ENCODE measurements around the gene CRB2.
A peak's percentile ranks its signal among the peaks of the same experiment; 100 is the strongest.
"Not testable (repeated sequence)": the region's sequence is repeated elsewhere in the genome, so short reads cannot be mapped to it uniquely, and the experiment has no call there.

The CRB2 gene

DNA sequence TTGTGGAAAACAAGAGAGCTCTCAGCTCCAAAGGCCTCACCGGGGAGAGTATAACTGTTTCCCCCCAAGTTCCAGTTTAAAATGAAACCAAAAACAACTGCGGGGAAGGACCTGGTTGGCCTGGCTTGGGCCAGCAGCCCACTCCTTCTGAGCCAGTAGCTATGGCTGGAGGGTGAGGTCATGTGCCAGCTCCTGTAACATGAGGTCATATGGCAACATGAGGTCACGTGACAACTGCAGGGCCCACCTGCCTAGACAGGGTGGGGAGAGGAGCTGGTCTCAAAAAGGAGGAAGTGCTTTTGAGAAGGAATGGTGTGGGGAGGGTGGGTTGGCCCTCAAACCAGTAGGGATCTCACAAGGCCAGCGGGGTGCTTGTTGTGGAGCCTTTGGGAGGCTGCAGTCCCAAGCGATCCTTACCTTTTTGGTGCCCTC, 29.3 kb upstream of the CRB2 start:
- in situ Hi-C loops (cut with HindIII; ENCODE audit: low sequenced_read_pairs) = no loop called here
- TF ChIP-seq, protein P1, sequence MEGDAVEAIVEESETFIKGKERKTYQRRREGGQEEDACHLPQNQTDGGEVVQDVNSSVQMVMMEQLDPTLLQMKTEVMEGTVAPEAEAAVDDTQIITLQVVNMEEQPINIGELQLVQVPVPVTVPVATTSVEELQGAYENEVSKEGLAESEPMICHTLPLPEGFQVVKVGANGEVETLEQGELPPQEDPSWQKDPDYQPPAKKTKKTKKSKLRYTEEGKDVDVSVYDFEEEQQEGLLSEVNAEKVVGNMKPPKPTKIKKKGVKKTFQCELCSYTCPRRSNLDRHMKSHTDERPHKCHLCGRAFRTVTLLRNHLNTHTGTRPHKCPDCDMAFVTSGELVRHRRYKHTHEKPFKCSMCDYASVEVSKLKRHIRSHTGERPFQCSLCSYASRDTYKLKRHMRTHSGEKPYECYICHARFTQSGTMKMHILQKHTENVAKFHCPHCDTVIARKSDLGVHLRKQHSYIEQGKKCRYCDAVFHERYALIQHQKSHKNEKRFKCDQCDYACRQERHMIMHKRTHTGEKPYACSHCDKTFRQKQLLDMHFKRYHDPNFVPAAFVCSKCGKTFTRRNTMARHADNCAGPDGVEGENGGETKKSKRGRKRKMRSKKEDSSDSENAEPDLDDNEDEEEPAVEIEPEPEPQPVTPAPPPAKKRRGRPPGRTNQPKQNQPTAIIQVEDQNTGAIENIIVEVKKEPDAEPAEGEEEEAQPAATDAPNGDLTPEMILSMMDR (IDR thresholded peaks at IDR 0.05; ENCODE audit: low read depth, low read length, missing control alignments) = no peak
- no peak for DNase-seq (ENCODE audit: low read depth)
- no peak overlapping the region for H3K4me3 ChIP-seq (ENCODE audit: low read depth, low read length)

DNA sequence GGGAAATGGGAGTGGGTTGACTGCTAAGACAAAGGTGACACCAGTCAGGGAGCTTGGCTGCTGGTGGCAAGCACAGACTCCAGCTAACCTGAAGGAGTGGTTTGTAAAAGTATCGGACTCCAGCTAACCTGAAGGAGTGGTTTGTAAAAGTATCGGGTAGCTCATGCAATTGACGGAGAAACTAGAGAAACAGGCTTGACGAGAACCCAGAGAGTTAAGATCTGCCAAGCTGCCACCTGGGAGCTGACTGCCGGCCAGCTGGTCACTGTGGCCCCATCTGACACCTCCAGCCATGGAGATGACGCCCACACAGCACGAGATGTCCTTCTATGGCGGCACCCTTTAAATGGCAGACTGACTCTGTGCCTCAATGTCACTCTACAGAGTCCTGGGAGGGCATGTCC, 28.3 kb upstream of the CRB2 start:
- TF ChIP-seq, protein P1 (IDR thresholded peaks at IDR 0.05; ENCODE audit: low read depth, low read length, missing control alignments) = no peak
- DNase-seq (ENCODE audit: low read depth) = no peak
- no peak overlapping the region for H3K4me3 ChIP-seq (ENCODE audit: low read depth, low read length)
- in situ Hi-C loops (cut with HindIII; ENCODE audit: low sequenced_read_pairs) = no loop called here

DNA sequence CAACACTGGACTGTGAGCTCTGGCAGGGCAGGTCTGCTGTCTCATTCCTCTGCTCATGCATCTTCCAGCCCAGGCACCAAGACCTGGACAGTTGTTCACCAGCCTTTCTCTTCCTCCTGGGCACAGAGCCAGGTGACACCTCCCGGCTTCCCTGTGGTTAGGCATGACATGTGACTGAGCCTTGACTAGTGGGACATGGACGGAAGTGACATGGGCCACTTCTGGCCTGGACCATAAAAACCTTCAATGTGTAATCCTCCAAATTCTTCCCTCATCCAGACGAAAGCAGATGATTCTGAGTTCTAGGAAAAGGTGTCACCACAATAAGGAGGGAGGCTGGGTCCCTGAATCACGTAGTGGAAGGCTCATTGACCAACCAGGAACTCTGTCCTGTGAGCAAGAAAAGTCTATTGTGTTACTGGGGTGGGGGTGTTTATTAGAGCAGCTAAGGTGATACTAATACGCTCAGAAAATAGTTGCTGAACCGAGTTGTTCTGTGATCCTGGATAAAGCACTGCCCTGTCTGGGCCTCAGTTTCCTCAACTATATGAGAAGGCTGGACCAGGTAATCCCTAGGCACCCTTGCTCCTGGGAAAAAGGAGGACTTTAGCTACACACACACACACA, 26.6 kb upstream of the CRB2 start:
- DNase-seq (ENCODE audit: low read depth) = no peak
- in situ Hi-C loops (cut with HindIII; ENCODE audit: low sequenced_read_pairs) = no loop called here
- TF ChIP-seq, protein P1 (IDR thresholded peaks at IDR 0.05; ENCODE audit: low read depth, low read length, missing control alignments) = no peak
- H3K4me3 ChIP-seq (ENCODE audit: low read depth, low read length) = no peak overlapping the region

DNA sequence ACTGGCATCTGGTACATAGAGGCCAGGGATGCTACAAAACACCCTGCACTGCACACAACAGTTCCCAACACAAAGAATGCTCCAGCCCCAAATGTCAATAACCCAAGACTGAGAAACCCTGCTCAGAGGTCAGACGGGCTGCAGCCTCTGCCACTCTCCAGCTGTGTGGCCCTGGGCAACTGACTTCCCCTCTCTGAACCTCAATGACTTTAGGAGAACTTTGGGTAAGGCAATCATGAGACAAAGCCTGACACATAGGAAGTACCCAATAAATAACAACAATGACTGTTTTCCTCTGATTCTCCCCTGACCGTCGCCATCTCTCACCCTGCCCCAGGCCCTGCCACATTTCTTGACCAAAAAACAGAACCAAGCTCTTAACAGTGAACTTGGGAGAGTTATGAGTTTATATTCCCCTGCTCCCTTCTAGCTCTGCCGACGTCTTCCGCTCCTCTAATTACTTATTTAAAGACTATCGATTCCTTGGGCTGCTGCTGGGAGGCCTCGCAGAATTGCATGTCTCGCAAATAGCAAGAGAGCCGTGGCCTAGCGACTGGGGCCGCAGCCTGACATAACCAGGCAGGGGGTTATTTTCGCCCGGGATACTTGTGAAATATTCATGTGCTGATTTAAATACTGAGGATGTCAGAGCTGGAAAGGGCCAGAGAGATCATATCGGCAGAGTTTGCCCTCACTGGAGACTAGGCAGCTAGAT, 24.5 kb upstream of the CRB2 start:
- no peak for DNase-seq (ENCODE audit: low read depth)
- in situ Hi-C loops (cut with HindIII; ENCODE audit: low sequenced_read_pairs) = no loop called here
- TF ChIP-seq, protein P1 (IDR thresholded peaks at IDR 0.05; ENCODE audit: low read depth, low read length, missing control alignments) = no peak
- no peak overlapping the region for H3K4me3 ChIP-seq (ENCODE audit: low read depth, low read length)

DNA sequence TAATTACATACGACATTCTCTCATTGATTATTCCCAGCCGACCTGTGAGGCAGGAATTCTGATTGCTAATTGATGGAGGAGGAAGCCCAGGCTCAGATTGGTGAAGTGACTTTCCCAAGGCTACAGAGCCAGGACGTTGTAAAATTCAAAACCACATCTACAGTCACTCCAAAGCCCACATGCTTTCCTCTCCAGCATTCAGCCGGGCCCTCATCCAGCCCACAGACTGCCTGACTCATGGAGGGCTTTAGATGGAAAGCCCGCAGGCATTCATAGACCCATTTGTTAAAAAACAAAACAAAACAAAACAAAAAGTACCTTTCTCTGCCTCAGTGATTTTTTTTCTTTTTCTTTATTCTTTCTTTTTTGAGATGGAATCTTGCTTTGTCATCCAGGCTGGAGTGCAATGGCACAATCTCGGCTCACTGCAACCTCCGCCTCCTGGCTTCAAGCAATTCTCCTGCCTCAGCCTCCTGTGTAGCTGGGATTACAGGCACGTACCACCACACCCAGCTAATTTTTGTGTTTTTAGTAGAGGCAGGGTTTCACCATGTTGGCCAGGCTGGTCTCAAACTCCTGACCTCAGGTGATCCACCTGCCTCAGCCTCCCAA, 22.8 kb upstream of the CRB2 start:
- peak; percentile 86 for DNase-seq (ENCODE audit: low read depth)
- H3K4me3 ChIP-seq (ENCODE audit: low read depth, low read length); in situ Hi-C loops (cut with HindIII; ENCODE audit: low sequenced_read_pairs): not testable (repeated sequence)

DNA sequence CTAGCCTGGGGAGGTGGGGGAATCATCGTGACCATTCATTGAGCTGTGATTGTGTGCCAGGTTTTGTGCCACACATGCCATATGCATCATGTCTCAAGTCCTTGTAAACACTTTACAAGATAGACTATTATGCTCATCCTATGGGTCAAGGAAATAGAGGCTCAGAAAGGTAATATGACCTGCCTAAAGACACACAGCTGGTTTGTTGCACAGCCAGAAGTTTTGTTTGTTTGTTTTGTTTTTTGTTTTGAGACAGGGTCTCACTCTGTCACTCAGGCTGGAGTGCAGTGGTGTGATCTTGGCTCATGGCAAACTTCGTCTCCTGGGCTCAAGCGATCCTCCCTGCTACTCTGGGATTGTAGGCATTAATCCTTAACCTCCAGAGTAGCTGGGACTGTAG, 21.4 kb upstream of the CRB2 start:
- no peak for DNase-seq (ENCODE audit: low read depth)
- in situ Hi-C loops (cut with HindIII; ENCODE audit: low sequenced_read_pairs) = no loop called here
- H3K4me3 ChIP-seq (ENCODE audit: low read depth, low read length) = no peak overlapping the region
- TF ChIP-seq, protein P1 (IDR thresholded peaks at IDR 0.05; ENCODE audit: low read depth, low read length, missing control alignments) = no peak
